GM08714 (cell line): ENCODE measurements around the gene MYL3.
A peak's percentile ranks its signal among the peaks of the same experiment; 100 is the strongest.

Experiments used
- H3K4me3 ChIP-seq: fragments of 200-500 bp; sonication (Bioruptor generic); 2 replicates; pipeline ENCODE4 v1.5.1; 2014; ENCODE audit warnings: mild to moderate bottlenecking, low read length, inconsistent platforms
- ZNF274 ChIP-seq: IDR thresholded peaks from 2 replicates; pipeline ENCODE4 v1.6.1; 2012; ENCODE audit warnings: mild to moderate bottlenecking, low read depth, low read length

Gene MYL3

GRCh38 chr3:46893146-46893748 lies 30.0 kb upstream of the MYL3 start:
- no peak overlapping the region for H3K4me3 ChIP-seq

GRCh38 chr3:46892285-46893145 lies 29.3 kb upstream of the MYL3 start:
- no peak for TF ChIP-seq ZNF274
- H3K4me3 ChIP-seq: no peak overlapping the region

More at GRCh38 chr3:46893146-46893748, 30.0 kb upstream of the MYL3 start:
- no peak for TF ChIP-seq ZNF274

GRCh38 chr3:46891132-46891531 lies 27.9 kb upstream of the MYL3 start:
- no peak for TF ChIP-seq ZNF274
- no peak overlapping the region for H3K4me3 ChIP-seq

- no peak overlapping the region for H3K4me3 ChIP-seq
- no peak for TF ChIP-seq ZNF274
These were observed 26.9 kb upstream of the MYL3 start for GRCh38 chr3:46890132-46890531.

- H3K4me3 ChIP-seq: no peak overlapping the region
- no peak for TF ChIP-seq ZNF274
These were observed 26.3 kb upstream of the MYL3 start for GRCh38 chr3:46889381-46890110.

- no peak for TF ChIP-seq ZNF274
- no peak overlapping the region for H3K4me3 ChIP-seq
These were observed 25.5 kb upstream of the MYL3 start for GRCh38 chr3:46888705-46889104.

- no peak overlapping the region for H3K4me3 ChIP-seq
- no peak for TF ChIP-seq ZNF274
These were observed 24.8 kb upstream of the MYL3 start for GRCh38 chr3:46887980-46888494.

GRCh38 chr3:46885612-46886011 lies 22.4 kb upstream of the MYL3 start:
- H3K4me3 ChIP-seq: no peak overlapping the region
- no peak for TF ChIP-seq ZNF274

GRCh38 chr3:46884929-46885328 lies 21.7 kb upstream of the MYL3 start:
- no peak overlapping the region for H3K4me3 ChIP-seq
- no peak for TF ChIP-seq ZNF274

GRCh38 chr3:46884427-46884826 lies 21.2 kb upstream of the MYL3 start:
- no peak for TF ChIP-seq ZNF274
- H3K4me3 ChIP-seq: no peak overlapping the region

- H3K4me3 ChIP-seq: no peak overlapping the region
These were observed 20.6 kb upstream of the MYL3 start for GRCh38 chr3:46883830-46884185.

GRCh38 chr3:46883054-46883829 lies 20.0 kb upstream of the MYL3 start:
- no peak overlapping the region for H3K4me3 ChIP-seq
- TF ChIP-seq ZNF274: no peak

More at GRCh38 chr3:46883830-46884185, 20.6 kb upstream of the MYL3 start:
- no peak for TF ChIP-seq ZNF274

GRCh38 chr3:46882377-46883053 lies 19.3 kb upstream of the MYL3 start:
- H3K4me3 ChIP-seq: peak overlapping the region; percentile 53; the same call in 1 of the 2 replicates
- no peak for TF ChIP-seq ZNF274
